LNCaP clone FGC (cell line): ENCODE measurements around the gene KCNA1.

Experiments used
- DNase-seq: peaks from one replicate; pipeline ENCODE4 v3.0.0-alpha.2; 2011; ENCODE audit warnings: low read depth
- H3K4me3 ChIP-seq: 2 replicates; pipeline ENCODE4 v1.5.1; 2011; ENCODE audit warnings: mild to moderate bottlenecking, low read depth, low read length, control low read depth
- TF ChIP-seq, protein P1 (sequence below): IDR thresholded peaks from 2 replicates; pipeline ENCODE4 v1.5.1; 2012; ENCODE audit warnings: mild to moderate bottlenecking; ENCODE audit not compliant: control insufficient read depth, insufficient read depth; ENCODE audit errors: extremely low read depth

The KCNA1 gene

GRCh38 chr12:4947253-4947652 lies 37.5 kb downstream of the KCNA1 start:
- TF ChIP-seq, protein P1, sequence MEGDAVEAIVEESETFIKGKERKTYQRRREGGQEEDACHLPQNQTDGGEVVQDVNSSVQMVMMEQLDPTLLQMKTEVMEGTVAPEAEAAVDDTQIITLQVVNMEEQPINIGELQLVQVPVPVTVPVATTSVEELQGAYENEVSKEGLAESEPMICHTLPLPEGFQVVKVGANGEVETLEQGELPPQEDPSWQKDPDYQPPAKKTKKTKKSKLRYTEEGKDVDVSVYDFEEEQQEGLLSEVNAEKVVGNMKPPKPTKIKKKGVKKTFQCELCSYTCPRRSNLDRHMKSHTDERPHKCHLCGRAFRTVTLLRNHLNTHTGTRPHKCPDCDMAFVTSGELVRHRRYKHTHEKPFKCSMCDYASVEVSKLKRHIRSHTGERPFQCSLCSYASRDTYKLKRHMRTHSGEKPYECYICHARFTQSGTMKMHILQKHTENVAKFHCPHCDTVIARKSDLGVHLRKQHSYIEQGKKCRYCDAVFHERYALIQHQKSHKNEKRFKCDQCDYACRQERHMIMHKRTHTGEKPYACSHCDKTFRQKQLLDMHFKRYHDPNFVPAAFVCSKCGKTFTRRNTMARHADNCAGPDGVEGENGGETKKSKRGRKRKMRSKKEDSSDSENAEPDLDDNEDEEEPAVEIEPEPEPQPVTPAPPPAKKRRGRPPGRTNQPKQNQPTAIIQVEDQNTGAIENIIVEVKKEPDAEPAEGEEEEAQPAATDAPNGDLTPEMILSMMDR, result no peak

DNA sequence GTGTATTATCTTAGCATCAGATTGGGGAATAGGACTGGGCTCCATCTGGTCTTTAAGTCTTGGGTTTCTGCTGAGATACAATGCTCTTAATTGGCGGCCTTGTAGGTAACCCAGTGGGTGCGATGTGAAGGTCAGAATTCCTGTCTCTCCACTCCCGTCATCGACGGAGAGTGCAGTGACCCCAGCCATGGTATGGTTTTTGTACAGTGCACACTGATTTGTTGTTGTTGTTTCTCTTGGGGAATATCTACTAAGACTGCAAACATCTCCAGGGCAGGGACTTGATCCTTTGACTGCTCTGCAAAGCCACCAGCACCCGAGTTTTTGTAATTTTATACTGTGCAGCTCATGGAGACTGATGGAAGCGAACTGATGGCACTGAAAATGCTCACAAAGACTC lies 41.4 kb downstream of the KCNA1 start:
- TF ChIP-seq, protein P1, result no peak
- H3K4me3 ChIP-seq, result no peak overlapping the region
- DNase-seq, result no peak

More at GRCh38 chr12:4947253-4947652, 37.5 kb downstream of the KCNA1 start:
- no peak overlapping the region for H3K4me3 ChIP-seq
- DNase-seq, result no peak

GRCh38 chr12:4951601-4952000 lies 41.9 kb downstream of the KCNA1 start:
- TF ChIP-seq, protein P1, result no peak

DNA sequence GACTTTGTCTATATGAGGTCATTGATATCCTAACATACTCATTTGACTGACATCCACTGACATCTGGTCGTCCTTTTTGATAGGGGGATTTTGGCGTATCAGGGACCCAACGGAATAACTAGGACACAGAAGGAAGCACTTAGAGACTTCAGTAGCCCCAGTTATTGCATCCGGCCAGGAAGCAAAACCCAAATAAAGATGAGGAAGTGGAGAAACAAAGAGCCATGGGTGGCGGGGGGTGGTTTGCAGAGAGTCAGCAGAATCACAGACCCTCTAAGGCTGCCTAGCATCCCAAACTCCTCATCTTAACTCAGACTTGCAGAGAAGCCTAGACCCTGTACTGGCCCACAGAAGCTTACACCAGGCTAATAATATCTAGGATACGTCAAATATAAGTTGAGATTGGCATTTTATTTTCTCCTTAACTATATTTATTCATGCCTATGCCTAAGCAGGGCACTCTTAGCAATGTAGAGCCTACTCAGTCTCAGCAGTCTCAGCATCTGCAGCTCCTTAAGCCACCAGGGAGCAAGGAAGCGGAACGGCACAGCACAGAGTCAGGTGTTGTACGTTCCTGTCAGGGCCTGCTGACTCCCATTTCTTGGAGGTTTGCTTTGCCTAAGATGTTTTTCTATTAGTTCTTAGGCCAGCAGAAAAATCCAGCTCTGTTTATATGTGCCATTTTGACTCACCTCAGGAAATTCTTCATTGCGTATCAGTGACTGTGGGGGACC lies 45.1 kb downstream of the KCNA1 start:
- DNase-seq, result no peak
- TF ChIP-seq, protein P1, result no peak
- no peak overlapping the region for H3K4me3 ChIP-seq

More at GRCh38 chr12:4951601-4952000, 41.9 kb downstream of the KCNA1 start:
- H3K4me3 ChIP-seq, result no peak overlapping the region
- DNase-seq, result no peak

GRCh38 chr12:4956054-4956453 lies 46.3 kb downstream of the KCNA1 start:
- TF ChIP-seq, protein P1, result no peak
- H3K4me3 ChIP-seq, result no peak overlapping the region
- DNase-seq, result no peak

DNA sequence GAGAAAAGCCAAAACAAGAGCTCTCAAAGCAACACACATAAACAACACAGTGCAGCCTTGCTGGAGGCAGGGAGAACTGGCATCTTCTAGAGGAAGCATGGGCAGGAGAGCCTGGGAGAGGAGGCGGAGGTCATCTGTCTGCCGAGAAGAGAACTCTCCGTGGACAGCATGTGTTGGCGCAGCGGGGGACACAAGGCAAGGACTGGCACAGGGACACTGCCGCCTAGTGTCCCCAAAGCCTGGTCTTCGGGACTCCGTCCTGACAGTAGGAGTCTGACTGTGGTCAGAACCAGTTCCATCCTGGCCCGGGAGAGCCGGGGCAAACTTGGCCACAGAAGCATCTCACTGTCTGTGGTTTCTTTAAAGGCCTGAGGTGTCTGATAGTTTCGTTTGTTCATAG lies 47.3 kb downstream of the KCNA1 start:
- TF ChIP-seq, protein P1, result peak; percentile 33; the same call in 1 of the 2 replicates
- DNase-seq, result no peak
- H3K4me3 ChIP-seq, result no peak overlapping the region

GRCh38 chr12:4957761-4958160 lies 48.1 kb downstream of the KCNA1 start:
- H3K4me3 ChIP-seq, result no peak overlapping the region
- TF ChIP-seq, protein P1, result no peak
- no peak for DNase-seq
